Measurements from ENCODE around the gene FBN3. TPM values are rescaled to one million over a fixed set of nuclear protein-coding genes. Genes with fewer than 3 reads are reported as not detected.

Gene FBN3
- total and polyA plus RNA-seq, 2 donors (not counting 1 experiment from before 2014, with no cell fraction given), result not detected

DNA sequence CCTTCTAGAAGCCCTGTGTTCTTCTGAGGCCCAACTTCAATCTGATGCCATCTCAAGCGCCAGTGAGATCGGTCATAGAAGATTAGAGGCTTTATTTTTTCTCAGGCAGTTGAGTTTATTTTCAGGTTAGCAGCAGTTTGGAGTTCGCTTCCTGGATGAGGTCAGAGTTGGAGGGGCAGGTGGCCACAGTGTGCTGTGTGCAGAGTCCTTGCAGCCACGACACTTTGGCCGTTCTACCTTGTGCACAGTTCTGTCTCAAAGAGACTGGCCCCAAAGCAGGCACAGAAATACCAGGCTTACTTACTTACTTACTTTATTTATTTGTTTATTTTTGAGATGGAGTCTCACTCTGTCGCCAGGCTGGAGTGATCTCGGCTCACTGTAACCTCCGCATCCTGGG lies 128.0 kb downstream of the FBN3 start:
- CTCF ChIA-PET, result interaction anchor here (0.6 kb wide), 1 partner anchor 9 kb away, joined by 4 read pairs; no protein-coding TSS in a partner anchor
- peaks cover 3 to 10% of the 10 kb centered on the region in 2 donors for H3K4me1 ChIP-seq (ENCODE audit: control insufficient read depth in 2 of 2, insufficient read depth in 2 of 2, low read length in 2 of 2)
- DNase-seq, result no peak
- no peak overlapping the region for H3K9ac ChIP-seq (ENCODE audit: low read length)
- intact Hi-C loops (cut with micrococcal nuclease), result no loop called here
- no peak for TF ChIP-seq EZH2 (IDR thresholded peaks at IDR 0.05; ENCODE audit: borderline replicate concordance, insufficient read depth, low read depth, low read length, poor library complexity, severe bottlenecking)
- no peak for TF ChIP-seq CTCF (IDR thresholded peaks at IDR 0.05)
- H3K27me3 ChIP-seq (replicated peaks in 1 of 4; ENCODE audit: control extremely low read depth in 1 of 4, control insufficient read depth in 3 of 4, insufficient read depth in 4 of 4, low read length in 3 of 4), result no peaks in the 10 kb centered on the region
- H3K4me3 ChIP-seq (ENCODE audit: control extremely low read depth in 1 of 5, extremely low read depth in 1 of 5, insufficient read depth in 1 of 5, low read depth in 2 of 5, low read length in 4 of 5), result no peak overlapping the region
- no peak overlapping the region for H3K4me2 ChIP-seq (replicated peaks; ENCODE audit: low read depth, low read length, poor library complexity, severe bottlenecking)
- no peaks in the 10 kb centered on the region for H3K9me3 ChIP-seq (ENCODE audit: control extremely low read depth in 1 of 3, control insufficient read depth in 2 of 3, insufficient read depth in 1 of 3, low read length in 2 of 3)
- Mint-ChIP-seq H3K4me1 (peaks cover 11% of the 10 kb centered on the region), H3K9me3 (ENCODE audit: insufficient read depth) (no peaks in the 10 kb centered on the region), H3K4me3 (no peak overlapping the region), H3K27me3 (no peaks in the 10 kb centered on the region), H3K27ac (no peak overlapping the region)
- ATAC-seq (ENCODE audit: low read depth), result no peak
- no peaks in the 10 kb centered on the region for H4K20me1 ChIP-seq (ENCODE audit: control insufficient read depth, insufficient read depth, low read length, poor library complexity, severe bottlenecking)
- no peak overlapping the region for H3K27ac ChIP-seq (ENCODE audit: low read length in 2 of 2)
- H3K79me2 ChIP-seq (ENCODE audit: control insufficient read depth, insufficient read depth, low read length), result no peaks in the 10 kb centered on the region
- WGBS (ENCODE audit: insufficient coverage), result 92% methylated on average over 6 of the region's 8 CpGs
- H3K36me3 ChIP-seq (replicated peaks in 1 of 2; ENCODE audit: control extremely low read depth in 1 of 2, control insufficient read depth in 1 of 2, extremely low read depth in 1 of 2, insufficient read depth in 2 of 2, low read length in 1 of 2), result no peaks in the 10 kb centered on the region
- no peak overlapping the region for H2AFZ ChIP-seq (ENCODE audit: insufficient read depth, low read depth, low read length, poor library complexity, severe bottlenecking)
- POLR2A ChIA-PET, result no interaction called here

DNA sequence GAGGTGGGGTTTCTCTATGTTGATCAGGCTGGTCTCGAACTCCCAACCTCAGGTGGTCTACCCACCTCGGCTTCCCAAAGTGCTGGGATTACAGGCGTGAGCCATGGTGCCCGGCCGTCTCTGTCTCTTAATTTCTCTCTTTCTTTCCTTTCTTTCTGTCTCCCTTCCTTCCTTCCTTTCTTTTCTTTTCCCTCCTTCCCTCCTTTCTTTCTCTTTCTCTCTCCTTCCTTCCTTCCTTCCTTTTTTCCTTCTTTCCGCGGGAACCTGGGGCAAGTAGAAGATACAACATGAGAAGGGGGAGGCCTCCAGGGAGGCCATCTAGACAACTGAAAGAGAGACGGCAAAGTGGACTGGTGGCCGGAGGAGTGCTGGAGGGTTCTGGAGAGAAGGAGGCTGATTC lies 128.7 kb downstream of the FBN3 start:
- ChIA-PET CTCF (interaction anchor here (0.6 kb wide), 1 partner anchor 9 kb away, joined by 4 read pairs; no protein-coding TSS in a partner anchor), POLR2A (no interaction called here)
- no peaks in the 10 kb centered on the region for H3K27me3 Mint-ChIP-seq
- peaks cover 11% of the 10 kb centered on the region for H3K4me1 Mint-ChIP-seq
- intact Hi-C loops (cut with micrococcal nuclease), result no loop called here
- Histone ChIP-seq H3K36me3 (replicated peaks in 1 of 2; ENCODE audit: control extremely low read depth in 1 of 2, control insufficient read depth in 1 of 2, extremely low read depth in 1 of 2, insufficient read depth in 2 of 2, low read length in 1 of 2) (no peaks in the 10 kb centered on the region), H3K27me3 (replicated peaks in 1 of 4; ENCODE audit: control extremely low read depth in 1 of 4, control insufficient read depth in 3 of 4, insufficient read depth in 4 of 4, low read length in 3 of 4) (no peaks in the 10 kb centered on the region), H3K27ac (ENCODE audit: low read length in 2 of 2) (no peak overlapping the region), H3K79me2 (ENCODE audit: control insufficient read depth, insufficient read depth, low read length) (no peaks in the 10 kb centered on the region), H3K9me3 (ENCODE audit: control extremely low read depth in 1 of 3, control insufficient read depth in 2 of 3, insufficient read depth in 1 of 3, low read length in 2 of 3) (no peaks in the 10 kb centered on the region), H3K9ac (ENCODE audit: low read length) (no peak overlapping the region), H3K4me2 (replicated peaks; ENCODE audit: low read depth, low read length, poor library complexity, severe bottlenecking) (no peak overlapping the region), H3K4me3 (ENCODE audit: control extremely low read depth in 1 of 5, extremely low read depth in 1 of 5, insufficient read depth in 1 of 5, low read depth in 2 of 5, low read length in 4 of 5) (no peak overlapping the region), H4K20me1 (ENCODE audit: control insufficient read depth, insufficient read depth, low read length, poor library complexity, severe bottlenecking) (no peaks in the 10 kb centered on the region), H3K4me1 (ENCODE audit: control insufficient read depth in 2 of 2, insufficient read depth in 2 of 2, low read length in 2 of 2) (peaks cover 3 to 10% of the 10 kb centered on the region in 2 donors), H2AFZ (ENCODE audit: insufficient read depth, low read depth, low read length, poor library complexity, severe bottlenecking) (no peak overlapping the region)
- WGBS (ENCODE audit: insufficient coverage), result 95% methylated on average over 7 of the region's 9 CpGs
- no peaks in the 10 kb centered on the region for H3K9me3 Mint-ChIP-seq (ENCODE audit: insufficient read depth)
- ATAC-seq (ENCODE audit: low read depth) (no peak), DNase-seq (no peak)
- H3K27ac Mint-ChIP-seq, result no peak overlapping the region
- no peak overlapping the region for H3K4me3 Mint-ChIP-seq
- TF ChIP-seq CTCF (IDR thresholded peaks at IDR 0.05) (no peak), EZH2 (IDR thresholded peaks at IDR 0.05; ENCODE audit: borderline replicate concordance, insufficient read depth, low read depth, low read length, poor library complexity, severe bottlenecking) (no peak)

Data from B cell (primary cell).